Adrenal gland (tissue), 12 donors: Measurements from ENCODE around the gene APBB2. TPM values are rescaled to one million over a fixed set of nuclear protein-coding genes. Genes with fewer than 3 reads are reported as not detected.

Experiments
- DNase-seq, 7 donors: peaks; one replicate each; pipeline ENCODE4 v3.0.0-alpha.2; 2019 to 2020
- H3K27ac ChIP-seq, 5 donors: fragments of 200-600 bp; sonication (generic) in 4 of 5; 1 replicate in 3 of 5; 2 replicates in 2 of 5; pipeline versions ENCODE4 v1.5.1 to v1.8.0; 2016 to 2020; ENCODE audit warnings: mild to moderate bottlenecking in 1 of 5
- H3K27me3 ChIP-seq: fragments of 200-600 bp; 2 replicates; pipeline ENCODE4 v1.8.0; 2021
- H3K36me3 ChIP-seq, 2 donors: fragments of 200-600 bp; replicated peaks in 1 of 2; 1 replicate in 1 of 2; 2 replicates in 1 of 2; pipeline versions ENCODE4 v1.5.1 to v1.8.0; 2018 to 2022
- H3K4me1 ChIP-seq, 2 donors: fragments of 200-600 bp; replicated peaks in 1 of 2; 1 replicate in 1 of 2; 2 replicates in 1 of 2; pipeline versions ENCODE4 v1.5.1 to v1.8.0; 2018 to 2021
- H3K4me3 ChIP-seq, 4 donors: fragments of 200-600 bp; sonication (generic) in 3 of 4; one replicate each; pipeline ENCODE4 v1.5.1; 2016 to 2018
- H3K9me3 ChIP-seq, 3 donors: fragments of 200-600 bp; sonication (generic) in 1 of 3; replicated peaks in 1 of 3; 1 replicate in 2 of 3; 2 replicates in 1 of 3; pipeline versions ENCODE4 v1.5.1 to v1.8.0; 2016 to 2021
- POLR2A ChIP-seq, 2 donors: fragments of 450-650 bp; IDR thresholded peaks; one replicate each; pipeline ENCODE4 v1.6.1; 2017; ENCODE audit warnings: antibody characterized with exemption in 2 of 2, mild to moderate bottlenecking in 2 of 2, moderate library complexity in 1 of 2
- WGBS, 4 donors: extraction: QIAGEN DNeasy Blood & Tissue Kit in 2 of 4; methylation state at CpG; one replicate each; pipeline versions ENCODE4 v1.1.5 to v1.1.7; 2013 to 2017; 5-methylcytosine and 5-hydroxymethylcytosine counted together
- intact Hi-C, 2 donors: fragments of 100-400 bp; cut with DNase I; formaldehyde crosslinking; loops; one replicate each; pipeline versions ENCODE4 v1.14.1 to v1.15.0; 2022 to 2023
- polyA plus RNA-seq, 3 donors: library from polyadenylated mRNA; stranded (reverse); fragments of 200-250 nt in 2 of 3; fragments of 350-450 nt in 1 of 3; fragmentation: Illumina TruSeq in 1 of 3; extraction: RNeasy Lipid Tissue Mini Kit (QIAGEN cat#74804) in 1 of 3; gene quantifications; one replicate each; pipeline ENCODE4 v1.2.3, GENCODE V29; 2013 to 2014
- total RNA-seq, 9 donors: library from RNA; depleted of rRNA in 4 of 9; stranded (reverse); fragments of >200 nt in 4 of 9; fragments of 120-200 nt in 1 of 9; fragmentation: NEBNext Ultra II Directional in 1 of 9; extraction: Animal tissue kit (Norgen Biotek cat#: 25700) in 1 of 9; gene quantifications; one replicate each; pipeline versions ENCODE4 v1.1.0 to v1.2.4, GENCODE V29; 2013 to 2023
- TF ChIP-seq, protein P1 (sequence below), 6 experiments: fragments of 450-650 bp in 4 of 6; fragments of 200-600 bp in 2 of 6; sonication (generic) in 1 of 6; IDR thresholded peaks; 1 replicate in 5 of 6; 2 replicates in 1 of 6; pipeline versions ENCODE4 v1.5.1 to v1.8.0; 2016 to 2021; ENCODE audit warnings: antibody characterized with exemption in 6 of 6, mild to moderate bottlenecking in 2 of 6, moderate library complexity in 1 of 6
- donor health status: healthy with polysubstance abuse.
- donor health status: Bipolar disorder and iron deficiency.
- donor health status: DM: yes; HTN: yes; CAD: no.
- donor health status: DM: no; HTN: no; CAD: no.
- donor health status: DM: no; HTN: no; CAD: no.
- donor health status: DM: yes; HTN: yes; CAD: no.

The APBB2 gene
- total and polyA plus RNA-seq, 12 donors: 12.4 to 135 (median 39.7) TPM

GRCh38 chr4:41157009-41157408 lies 57.3 kb downstream of the APBB2 start:
- 77 to 89% (median 87%) methylated on average over 6 of the region's 6 CpGs for WGBS, 4 donors
- intact Hi-C loops: no loop called here
- DNase-seq: no peak
- no peak overlapping the region for H3K27ac ChIP-seq
- no peaks in the 10 kb centered on the region for H3K9me3 ChIP-seq
- TF ChIP-seq, protein P1, sequence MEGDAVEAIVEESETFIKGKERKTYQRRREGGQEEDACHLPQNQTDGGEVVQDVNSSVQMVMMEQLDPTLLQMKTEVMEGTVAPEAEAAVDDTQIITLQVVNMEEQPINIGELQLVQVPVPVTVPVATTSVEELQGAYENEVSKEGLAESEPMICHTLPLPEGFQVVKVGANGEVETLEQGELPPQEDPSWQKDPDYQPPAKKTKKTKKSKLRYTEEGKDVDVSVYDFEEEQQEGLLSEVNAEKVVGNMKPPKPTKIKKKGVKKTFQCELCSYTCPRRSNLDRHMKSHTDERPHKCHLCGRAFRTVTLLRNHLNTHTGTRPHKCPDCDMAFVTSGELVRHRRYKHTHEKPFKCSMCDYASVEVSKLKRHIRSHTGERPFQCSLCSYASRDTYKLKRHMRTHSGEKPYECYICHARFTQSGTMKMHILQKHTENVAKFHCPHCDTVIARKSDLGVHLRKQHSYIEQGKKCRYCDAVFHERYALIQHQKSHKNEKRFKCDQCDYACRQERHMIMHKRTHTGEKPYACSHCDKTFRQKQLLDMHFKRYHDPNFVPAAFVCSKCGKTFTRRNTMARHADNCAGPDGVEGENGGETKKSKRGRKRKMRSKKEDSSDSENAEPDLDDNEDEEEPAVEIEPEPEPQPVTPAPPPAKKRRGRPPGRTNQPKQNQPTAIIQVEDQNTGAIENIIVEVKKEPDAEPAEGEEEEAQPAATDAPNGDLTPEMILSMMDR (IDR thresholded peaks at IDR 0.05): no peak
- TF ChIP-seq POLR2A (IDR thresholded peaks at IDR 0.05): no peak
- H3K4me3 ChIP-seq: no peak overlapping the region
- H3K4me1 ChIP-seq: peaks cover 5 to 21% of the 10 kb centered on the region in 2 donors
- no peaks in the 10 kb centered on the region for H3K27me3 ChIP-seq
- H3K36me3 ChIP-seq: no peaks in the 10 kb centered on the region

GRCh38 chr4:41156574-41156973 lies 57.8 kb downstream of the APBB2 start:
- TF ChIP-seq, protein P1 (IDR thresholded peaks at IDR 0.05): no peak
- no peak for TF ChIP-seq POLR2A (IDR thresholded peaks at IDR 0.05)
- Histone ChIP-seq H3K36me3 (no peaks in the 10 kb centered on the region), H3K27me3 (no peaks in the 10 kb centered on the region), H3K9me3 (no peaks in the 10 kb centered on the region), H3K4me3 (no peak overlapping the region), H3K27ac (no peak overlapping the region), H3K4me1 (peaks cover 5 to 21% of the 10 kb centered on the region in 2 donors)
- no peak for DNase-seq
- intact Hi-C loops: no loop called here
- 48 to 76% (median 73%) methylated on average over 10 of the region's 10 CpGs for WGBS, 4 donors

DNA sequence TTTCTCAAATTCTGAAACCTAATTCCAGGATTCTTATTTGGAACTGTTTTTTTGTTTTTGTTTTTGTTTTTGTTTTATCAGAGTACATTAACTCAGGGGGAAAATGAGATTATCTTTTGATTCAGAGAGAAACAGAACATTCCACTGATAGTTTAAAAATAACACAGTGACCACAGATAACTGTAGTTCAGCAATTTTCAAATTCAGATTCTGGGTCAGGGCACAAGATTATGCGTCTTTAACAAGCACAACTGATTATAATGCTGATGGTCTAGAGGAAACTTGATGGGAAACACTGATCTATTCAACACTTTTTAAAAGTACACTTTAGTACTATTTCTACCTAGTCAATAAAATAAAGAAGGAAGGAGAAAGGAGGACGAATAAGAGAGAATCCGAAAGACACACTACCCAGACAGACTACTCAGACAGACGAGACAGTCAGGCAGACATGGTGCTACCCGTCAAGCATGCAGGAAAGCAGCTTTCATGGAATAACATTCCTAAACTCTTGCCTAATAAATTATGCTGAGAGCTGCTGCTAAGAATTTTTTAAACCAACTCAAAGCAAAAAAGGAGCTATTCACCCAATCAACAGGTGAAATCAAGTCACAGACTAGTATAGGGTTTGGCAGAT lies 59.0 kb downstream of the APBB2 start:
- peak overlapping the region in 2 of 5 donors; percentile 3 to 39 for H3K27ac ChIP-seq

GRCh38 chr4:41154814-41155177 lies 59.5 kb downstream of the APBB2 start:
- intact Hi-C loops: no loop called here
- DNase-seq: peak in 2 of 7 donors; percentile 32 to 38
- Histone ChIP-seq H3K27me3 (no peaks in the 10 kb centered on the region), H3K4me3 (no peak overlapping the region), H3K4me1 (peaks cover 0 to 21% of the 10 kb centered on the region in 2 donors), H3K9me3 (no peaks in the 10 kb centered on the region), H3K27ac (peak overlapping the region in 1 of 5 donors; percentile 3), H3K36me3 (no peaks in the 10 kb centered on the region)
- WGBS, 4 donors: 54 to 82% (median 64%) methylated on average over 5 of the region's 5 CpGs
- no peak for TF ChIP-seq POLR2A (IDR thresholded peaks at IDR 0.05)
- TF ChIP-seq, protein P1 (IDR thresholded peaks at IDR 0.05): no peak

More for the DNA sequence above, 59.0 kb downstream of the APBB2 start:
- WGBS, 4 donors: 53 to 75% (median 66%) methylated on average over 5 of the region's 5 CpGs
- TF ChIP-seq, protein P1 (IDR thresholded peaks at IDR 0.05): no peak
- TF ChIP-seq POLR2A (IDR thresholded peaks at IDR 0.05): no peak
- Histone ChIP-seq H3K27me3 (no peaks in the 10 kb centered on the region), H3K4me3 (no peak overlapping the region), H3K9me3 (no peaks in the 10 kb centered on the region), H3K4me1 (peaks cover 2 to 21% of the 10 kb centered on the region in 2 donors), H3K36me3 (no peaks in the 10 kb centered on the region)
- no peak for DNase-seq
- intact Hi-C loops: no loop called here
